HepG2 (cell line): ENCODE measurements around the gene TTC28. TPM values are rescaled to one million over a fixed set of nuclear protein-coding genes. Genes with fewer than 3 reads are reported as not detected.

Experiments
- ARNT2 ChIP-seq: sonication (generic); formaldehyde crosslinking; IDR thresholded peaks from 2 replicates; pipeline ENCODE4 v1.8.0; 2022; ENCODE audit warnings: mild to moderate bottlenecking, low read depth, missing genetic modification reagents, moderate library complexity
- CAMTA2 ChIP-seq: sonication (generic); formaldehyde crosslinking; IDR thresholded peaks from 2 replicates; pipeline ENCODE4 v1.4.0; 2020; ENCODE audit warnings: mild to moderate bottlenecking, missing genetic modification reagents, borderline replicate concordance
- CEBPB ChIP-seq: IDR thresholded peaks from 2 replicates; pipeline ENCODE4 v1.6.1; 2011; ENCODE audit warnings: low read depth, low read length, improper control_type of control experiment, borderline replicate concordance
- CREB3 ChIP-seq: sonication (generic); formaldehyde crosslinking; IDR thresholded peaks from 2 replicates; pipeline ENCODE4 v1.5.0; 2020; ENCODE audit warnings: missing genetic modification reagents
- ETV5 ChIP-seq: IDR thresholded peaks from 2 replicates; pipeline ENCODE4 v1.6.1; 2018; ENCODE audit warnings: missing biosample characterization, missing genetic modification reagents, inconsistent platforms, borderline replicate concordance
- FOXK2 ChIP-seq: fragments of 450-650 bp; IDR thresholded peaks from 2 replicates; pipeline ENCODE4 v1.6.1; 2016
- HHEX ChIP-seq: IDR thresholded peaks from 2 replicates; pipeline ENCODE4 v1.6.1; 2016; ENCODE audit warnings: control low read depth
- MAFF ChIP-seq: IDR thresholded peaks from 2 replicates; pipeline ENCODE4 v1.6.1; 2011; ENCODE audit warnings: low read depth, low read length, improper control_type of control experiment
- SKI ChIP-seq: fragments of 450-650 bp; IDR thresholded peaks from one replicate; pipeline ENCODE4 v1.6.1; 2018; ENCODE audit warnings: mild to moderate bottlenecking; ENCODE audit not compliant: partially characterized antibody
- SNAPC4 ChIP-seq: sonication (generic); formaldehyde crosslinking; IDR thresholded peaks from 2 replicates; pipeline ENCODE4 v1.4.0; 2020; ENCODE audit warnings: mild to moderate bottlenecking, missing genetic modification reagents
- SP140L ChIP-seq: sonication (generic); formaldehyde crosslinking; IDR thresholded peaks from 2 replicates; pipeline ENCODE4 v1.4.0; 2020; ENCODE audit warnings: missing genetic modification reagents, borderline replicate concordance
- TBX3 ChIP-seq: fragments of 450-650 bp; IDR thresholded peaks from 2 replicates; pipeline ENCODE4 v1.6.1; 2017; ENCODE audit warnings: antibody characterized with exemption, mild to moderate bottlenecking, inconsistent platforms, borderline replicate concordance
- THRA ChIP-seq: sonication (generic); formaldehyde crosslinking; IDR thresholded peaks from 2 replicates; pipeline ENCODE4 v1.4.0; 2020; ENCODE audit warnings: missing genetic modification reagents, borderline replicate concordance
- ZKSCAN5 ChIP-seq: sonication (generic); formaldehyde crosslinking; IDR thresholded peaks from 2 replicates; pipeline ENCODE4 v1.5.1; 2020; ENCODE audit warnings: mild to moderate bottlenecking, missing genetic modification reagents
- ZNF841 ChIP-seq: sonication (generic); formaldehyde crosslinking; IDR thresholded peaks from 2 replicates; pipeline ENCODE4 v1.8.1; 2023; ENCODE audit warnings: missing genetic modification reagents, borderline replicate concordance
- polyA plus RNA-seq, 8 experiments: library from polyadenylated mRNA; depleted of rRNA in 3 of 8; stranded (reverse) in 7 of 8; unstranded in 1 of 8; fragments of >200 nt; fragmentation: Illumina TruSeq in 4 of 8; extraction: Trizol in 4 of 8; gene quantifications; 2 replicates each; pipeline versions ENCODE4 v1.2.1 to v1.2.3, GENCODE V29; 2011 to 2016; ENCODE audit warnings: low read depth in 4 of 8, missing spikeins in 1 of 8, mixed read lengths in 1 of 8; ENCODE audit not compliant: insufficient read depth in 1 of 8
- total RNA-seq, 5 experiments: library from RNA; depleted of rRNA; stranded (reverse); fragments of >200 nt; fragmentation: Illumina TruSeq; extraction: Trizol; gene quantifications; 2 replicates each; pipeline ENCODE4 v1.2.3, GENCODE V29; 2016; ENCODE audit warnings: low read depth in 1 of 5
- TF ChIP-seq, protein P1 (sequence below): sonication (generic); formaldehyde crosslinking; IDR thresholded peaks from 2 replicates; pipeline ENCODE4 v1.8.0; 2022; ENCODE audit warnings: missing genetic modification reagents, mild to moderate bottlenecking, moderate library complexity, borderline replicate concordance
- TF ChIP-seq, protein P2 (sequence below): sonication (generic); formaldehyde crosslinking; IDR thresholded peaks from 2 replicates; pipeline ENCODE4 v1.8.1; 2022; ENCODE audit warnings: mild to moderate bottlenecking, missing genetic modification reagents
- TF ChIP-seq, protein P3 (sequence below): IDR thresholded peaks from 2 replicates; pipeline ENCODE4 v1.6.1; 2012; ENCODE audit warnings: low read depth, low read length, improper control_type of control experiment

TTC28 gene
- total and polyA plus RNA-seq, 2 of the 13 experiments (the other 11 are each of a cell fraction or from before 2014, with no cell fraction given) = 4.2 to 13.1 TPM

DNA sequence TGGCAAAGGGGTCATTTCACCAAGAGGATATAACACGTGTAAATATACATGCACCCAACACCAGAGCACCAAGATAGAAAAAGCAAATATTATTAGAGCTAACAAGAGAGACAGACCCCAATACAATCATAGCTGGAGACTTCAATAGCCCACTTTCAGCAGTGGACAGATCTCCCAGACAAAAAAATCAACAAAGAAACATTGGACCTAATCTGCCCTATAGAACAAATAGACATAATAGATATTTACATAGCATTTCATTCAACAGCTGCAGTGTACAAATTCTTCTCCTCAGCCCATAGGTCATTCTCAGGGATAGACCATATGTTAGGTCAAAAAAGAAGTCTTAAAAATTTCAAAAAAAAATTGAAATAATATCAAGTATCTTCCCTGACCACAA lies 312.8 kb downstream of the TTC28 start (continued):
- TF ChIP-seq, protein P1, sequence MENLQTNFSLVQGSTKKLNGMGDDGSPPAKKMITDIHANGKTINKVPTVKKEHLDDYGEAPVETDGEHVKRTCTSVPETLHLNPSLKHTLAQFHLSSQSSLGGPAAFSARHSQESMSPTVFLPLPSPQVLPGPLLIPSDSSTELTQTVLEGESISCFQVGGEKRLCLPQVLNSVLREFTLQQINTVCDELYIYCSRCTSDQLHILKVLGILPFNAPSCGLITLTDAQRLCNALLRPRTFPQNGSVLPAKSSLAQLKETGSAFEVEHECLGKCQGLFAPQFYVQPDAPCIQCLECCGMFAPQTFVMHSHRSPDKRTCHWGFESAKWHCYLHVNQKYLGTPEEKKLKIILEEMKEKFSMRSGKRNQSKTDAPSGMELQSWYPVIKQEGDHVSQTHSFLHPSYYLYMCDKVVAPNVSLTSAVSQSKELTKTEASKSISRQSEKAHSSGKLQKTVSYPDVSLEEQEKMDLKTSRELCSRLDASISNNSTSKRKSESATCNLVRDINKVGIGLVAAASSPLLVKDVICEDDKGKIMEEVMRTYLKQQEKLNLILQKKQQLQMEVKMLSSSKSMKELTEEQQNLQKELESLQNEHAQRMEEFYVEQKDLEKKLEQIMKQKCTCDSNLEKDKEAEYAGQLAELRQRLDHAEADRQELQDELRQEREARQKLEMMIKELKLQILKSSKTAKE = peak; percentile 72
- TF ChIP-seq MAFF (no peak), SP140L (CRISPR knock-in tag) (no peak), TBX3 (peak; percentile 96), SNAPC4 (CRISPR knock-in tag) (no peak), FOXK2 (peak; percentile 63; the same call in 1 of the 2 replicates), CAMTA2 (no peak), HHEX (peak; percentile 75), THRA (no peak), SKI (peak; percentile 90), CEBPB (no peak), ZKSCAN5 (CRISPR knock-in tag) (no peak), ARNT2 (CRISPR knock-in tag) (no peak), ZNF841 (CRISPR knock-in tag) (no peak), ETV5 (CRISPR knock-in tag) (no peak), CREB3 (CRISPR knock-in tag) (no peak)
- TF ChIP-seq, protein P2, sequence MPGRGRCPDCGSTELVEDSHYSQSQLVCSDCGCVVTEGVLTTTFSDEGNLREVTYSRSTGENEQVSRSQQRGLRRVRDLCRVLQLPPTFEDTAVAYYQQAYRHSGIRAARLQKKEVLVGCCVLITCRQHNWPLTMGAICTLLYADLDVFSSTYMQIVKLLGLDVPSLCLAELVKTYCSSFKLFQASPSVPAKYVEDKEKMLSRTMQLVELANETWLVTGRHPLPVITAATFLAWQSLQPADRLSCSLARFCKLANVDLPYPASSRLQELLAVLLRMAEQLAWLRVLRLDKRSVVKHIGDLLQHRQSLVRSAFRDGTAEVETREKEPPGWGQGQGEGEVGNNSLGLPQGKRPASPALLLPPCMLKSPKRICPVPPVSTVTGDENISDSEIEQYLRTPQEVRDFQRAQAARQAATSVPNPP (CRISPR knock-in tag) = 0 out of 2 replicates have a peak, but pooled peaks have one; percentile 30
- TF ChIP-seq, protein P3, sequence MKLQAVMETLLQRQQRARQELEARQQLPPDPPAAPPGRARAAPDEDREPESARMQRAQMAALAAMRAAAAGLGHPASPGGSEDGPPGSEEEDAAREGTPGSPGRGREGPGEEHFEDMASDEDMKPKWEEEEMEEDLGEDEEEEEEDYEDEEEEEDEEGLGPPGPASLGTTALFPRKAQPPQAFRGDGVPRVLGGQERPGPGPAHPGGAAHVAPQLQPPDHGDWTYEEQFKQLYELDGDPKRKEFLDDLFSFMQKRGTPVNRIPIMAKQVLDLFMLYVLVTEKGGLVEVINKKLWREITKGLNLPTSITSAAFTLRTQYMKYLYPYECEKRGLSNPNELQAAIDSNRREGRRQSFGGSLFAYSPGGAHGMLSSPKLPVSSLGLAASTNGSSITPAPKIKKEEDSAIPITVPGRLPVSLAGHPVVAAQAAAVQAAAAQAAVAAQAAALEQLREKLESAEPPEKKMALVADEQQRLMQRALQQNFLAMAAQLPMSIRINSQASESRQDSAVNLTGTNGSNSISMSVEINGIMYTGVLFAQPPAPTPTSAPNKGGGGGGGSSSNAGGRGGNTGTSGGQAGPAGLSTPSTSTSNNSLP = peak; percentile 86
